ENCODE measurements around the gene MYO9A. TPM values are rescaled to one million over a fixed set of nuclear protein-coding genes. Genes with fewer than 3 reads are reported as not detected.

MYO9A gene
- total RNA-seq, 1 experiment from 2014 or later, result 21.4 TPM

DNA sequence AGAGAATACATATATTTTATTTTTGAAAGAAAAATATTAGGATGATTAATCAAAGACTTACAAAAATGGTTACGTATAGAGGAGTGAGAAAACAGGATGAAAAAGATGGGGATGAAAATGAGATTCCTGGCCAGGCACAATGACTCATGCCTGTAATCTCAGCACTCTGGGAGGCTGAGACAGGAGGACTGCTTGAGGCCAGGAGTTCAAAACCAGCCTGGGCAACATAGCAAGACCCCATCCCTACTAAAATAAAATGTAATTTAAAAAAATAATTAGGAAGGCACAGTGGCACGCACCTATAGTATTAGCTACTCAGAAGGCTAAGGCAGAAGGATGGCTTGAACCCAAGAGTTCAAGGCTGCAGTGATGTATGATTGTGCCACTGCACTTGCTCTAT is 11.9 kb downstream of the MYO9A start:
- no peaks in the 10 kb centered on the region for H3K79me1 ChIP-seq (ENCODE audit: insufficient read depth, low read depth, low read length, poor library complexity, severe bottlenecking)

More for the DNA sequence above, 11.9 kb downstream of the MYO9A start:
- TF ChIP-seq, protein P1, sequence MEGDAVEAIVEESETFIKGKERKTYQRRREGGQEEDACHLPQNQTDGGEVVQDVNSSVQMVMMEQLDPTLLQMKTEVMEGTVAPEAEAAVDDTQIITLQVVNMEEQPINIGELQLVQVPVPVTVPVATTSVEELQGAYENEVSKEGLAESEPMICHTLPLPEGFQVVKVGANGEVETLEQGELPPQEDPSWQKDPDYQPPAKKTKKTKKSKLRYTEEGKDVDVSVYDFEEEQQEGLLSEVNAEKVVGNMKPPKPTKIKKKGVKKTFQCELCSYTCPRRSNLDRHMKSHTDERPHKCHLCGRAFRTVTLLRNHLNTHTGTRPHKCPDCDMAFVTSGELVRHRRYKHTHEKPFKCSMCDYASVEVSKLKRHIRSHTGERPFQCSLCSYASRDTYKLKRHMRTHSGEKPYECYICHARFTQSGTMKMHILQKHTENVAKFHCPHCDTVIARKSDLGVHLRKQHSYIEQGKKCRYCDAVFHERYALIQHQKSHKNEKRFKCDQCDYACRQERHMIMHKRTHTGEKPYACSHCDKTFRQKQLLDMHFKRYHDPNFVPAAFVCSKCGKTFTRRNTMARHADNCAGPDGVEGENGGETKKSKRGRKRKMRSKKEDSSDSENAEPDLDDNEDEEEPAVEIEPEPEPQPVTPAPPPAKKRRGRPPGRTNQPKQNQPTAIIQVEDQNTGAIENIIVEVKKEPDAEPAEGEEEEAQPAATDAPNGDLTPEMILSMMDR (conservative IDR thresholded peaks at IDR 0.05), result no peak
- H3K9ac ChIP-seq (ENCODE audit: extremely low read depth, insufficient read length, low read length), result no peak overlapping the region
- DNase-seq, result no peak
- H4K5ac ChIP-seq (ENCODE audit: insufficient read length, low read depth, low read length), result no peak overlapping the region
- no peak overlapping the region for H4K8ac ChIP-seq (replicated peaks; ENCODE audit: insufficient read length, low read depth, low read length)
- no peaks in the 10 kb centered on the region for H3K9me3 ChIP-seq (ENCODE audit: control insufficient read depth, low read depth, low read length)
- no peaks in the 10 kb centered on the region for H3K23me2 ChIP-seq (ENCODE audit: insufficient read length, low read depth, low read length, poor library complexity, severe bottlenecking)
- H3T11ph ChIP-seq (ENCODE audit: low read length), result no peak overlapping the region
- H3K4ac ChIP-seq (ENCODE audit: low read depth, low read length), result no peak overlapping the region
- no peak overlapping the region for H3K27ac ChIP-seq (ENCODE audit: insufficient read length, low read depth, low read length)
- H4K91ac ChIP-seq (ENCODE audit: insufficient read length, low read depth, low read length), result no peak overlapping the region
- H3K18ac ChIP-seq (ENCODE audit: insufficient read length, low read depth, low read length), result no peak overlapping the region
- no peaks in the 10 kb centered on the region for H3K9me3 Mint-ChIP-seq
- no peaks in the 10 kb centered on the region for H3K27me3 Mint-ChIP-seq (ENCODE audit: low read depth)
- H3K36me3 Mint-ChIP-seq (ENCODE audit: insufficient read depth in 1 of 3, low read depth in 3 of 3), result 0 out of 7 replicates have a peak, but pooled peaks cover 0 to 1% (median 0%) of the 10 kb centered on the region in 3 experiments
- no peak overlapping the region for H2BK20ac ChIP-seq (ENCODE audit: low read depth, low read length, poor library complexity, severe bottlenecking)
- H3K56ac ChIP-seq (ENCODE audit: insufficient read length, low read depth, low read length), result no peak overlapping the region
- H3K4me1 Mint-ChIP-seq, result peaks cover 2 to 6% of the 10 kb centered on the region in 2 experiments; a peak in 2 of 4 replicates
- no peak overlapping the region for H2AK5ac ChIP-seq (ENCODE audit: insufficient read length, low read length)
- H2AFZ ChIP-seq (ENCODE audit: low read length), result no peak overlapping the region
- no peak overlapping the region for H3K14ac ChIP-seq (ENCODE audit: insufficient read depth, low read length)
- H3K27me3 ChIP-seq (ENCODE audit: insufficient read depth, low read length), result no peaks in the 10 kb centered on the region
- no peak overlapping the region for H3K4me2 ChIP-seq (ENCODE audit: insufficient read depth, insufficient read length, low read length)
- no peak overlapping the region for H2BK5ac ChIP-seq (ENCODE audit: insufficient read length, low read length)
- H3K4me3 Mint-ChIP-seq, result no peak overlapping the region
- no peak overlapping the region for H2BK120ac ChIP-seq (ENCODE audit: low read depth, low read length, poor library complexity, severe bottlenecking)
- 100% methylated on average over 1 of the region's 2 CpGs for WGBS (ENCODE audit: extremely low coverage, insufficient read length, low lambda C conversion rate)
- no peak overlapping the region for H3K27ac Mint-ChIP-seq
- no peak overlapping the region for H2BK15ac ChIP-seq (ENCODE audit: low read depth, low read length)
- H3K79me2 ChIP-seq (ENCODE audit: insufficient read depth, low read length), result no peaks in the 10 kb centered on the region
- H3K4me1 ChIP-seq (ENCODE audit: insufficient read depth, low read length), result no peaks in the 10 kb centered on the region
- no peak overlapping the region for H2BK12ac ChIP-seq (ENCODE audit: insufficient read length, low read depth, low read length)
- H4K20me1 ChIP-seq (ENCODE audit: control insufficient read depth, insufficient read depth, insufficient read length), result no peaks in the 10 kb centered on the region
- H3K23ac ChIP-seq (ENCODE audit: insufficient read length, low read depth, low read length), result no peak overlapping the region
